SHP77 (cell line): Measurements from ENCODE around the gene DNAJB6.

Experiments
- DNase-seq, 2 experiments: peaks; one replicate each; lab custom pipeline; 2025; lab: John Stamatoyannopoulos, UW

Gene DNAJB6

GRCh38 chr7:157465891-157466866 lies 129.4 kb downstream of the DNAJB6 start:
- no peak for DNase-seq

GRCh38 chr7:157466867-157467261 lies 130.1 kb downstream of the DNAJB6 start:
- no peak for DNase-seq
